Measurements from ENCODE around the gene LY6G6C.

DNA sequence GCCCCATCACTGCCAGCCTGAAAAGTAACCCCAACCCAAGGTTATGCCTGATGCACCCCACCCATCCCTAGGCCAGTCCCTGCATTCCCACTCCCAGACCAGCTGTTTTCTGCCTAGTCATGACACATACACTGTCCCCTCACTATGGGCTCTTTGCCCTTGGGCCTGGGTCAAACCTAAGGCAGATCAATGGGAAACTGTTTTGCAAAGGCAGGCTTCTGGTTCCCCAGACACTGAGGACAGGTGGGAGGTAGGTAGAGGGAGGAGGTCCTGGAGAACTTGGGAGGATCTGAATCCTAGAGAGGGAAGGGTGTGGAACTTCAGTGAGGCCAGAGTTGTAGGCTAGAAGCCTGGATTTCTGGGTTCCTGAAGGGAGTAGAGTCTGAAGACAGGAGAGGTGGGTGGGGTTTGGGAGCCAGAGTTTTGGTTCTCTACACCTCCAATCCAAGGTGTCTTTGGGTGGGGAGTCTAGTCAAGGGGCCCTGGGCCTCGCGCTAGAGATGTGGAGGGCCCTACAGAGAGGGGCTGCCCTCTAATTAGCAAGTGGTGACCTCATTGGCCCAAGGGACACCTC, 12.8 kb upstream of the LY6G6C start:
- TF ChIP-seq, protein P1, sequence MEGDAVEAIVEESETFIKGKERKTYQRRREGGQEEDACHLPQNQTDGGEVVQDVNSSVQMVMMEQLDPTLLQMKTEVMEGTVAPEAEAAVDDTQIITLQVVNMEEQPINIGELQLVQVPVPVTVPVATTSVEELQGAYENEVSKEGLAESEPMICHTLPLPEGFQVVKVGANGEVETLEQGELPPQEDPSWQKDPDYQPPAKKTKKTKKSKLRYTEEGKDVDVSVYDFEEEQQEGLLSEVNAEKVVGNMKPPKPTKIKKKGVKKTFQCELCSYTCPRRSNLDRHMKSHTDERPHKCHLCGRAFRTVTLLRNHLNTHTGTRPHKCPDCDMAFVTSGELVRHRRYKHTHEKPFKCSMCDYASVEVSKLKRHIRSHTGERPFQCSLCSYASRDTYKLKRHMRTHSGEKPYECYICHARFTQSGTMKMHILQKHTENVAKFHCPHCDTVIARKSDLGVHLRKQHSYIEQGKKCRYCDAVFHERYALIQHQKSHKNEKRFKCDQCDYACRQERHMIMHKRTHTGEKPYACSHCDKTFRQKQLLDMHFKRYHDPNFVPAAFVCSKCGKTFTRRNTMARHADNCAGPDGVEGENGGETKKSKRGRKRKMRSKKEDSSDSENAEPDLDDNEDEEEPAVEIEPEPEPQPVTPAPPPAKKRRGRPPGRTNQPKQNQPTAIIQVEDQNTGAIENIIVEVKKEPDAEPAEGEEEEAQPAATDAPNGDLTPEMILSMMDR (IDR thresholded peaks at IDR 0.05): no peak
- no peak for TF ChIP-seq POLR2A (IDR thresholded peaks at IDR 0.05)
